HFF-Myc (cell line): ENCODE data around the gene SLC25A48.

Experiments
- DNase-seq: peaks from one replicate; pipeline ENCODE4 v3.0.0-alpha.2; 2011; ENCODE audit warnings: low read depth; ENCODE audit errors: extremely low read depth
- H3K4me3 ChIP-seq: replicated peaks from 2 replicates; pipeline ENCODE4 v1.5.1; 2011; ENCODE audit warnings: low read depth, mild to moderate bottlenecking, control low read depth, low read length
- TF ChIP-seq, protein P1 (sequence below): IDR thresholded peaks from 2 replicates; pipeline ENCODE4 v1.5.1; 2012; ENCODE audit warnings: mild to moderate bottlenecking, low read depth, low read length, control low read depth; ENCODE audit errors: missing control alignments

Gene SLC25A48

DNA sequence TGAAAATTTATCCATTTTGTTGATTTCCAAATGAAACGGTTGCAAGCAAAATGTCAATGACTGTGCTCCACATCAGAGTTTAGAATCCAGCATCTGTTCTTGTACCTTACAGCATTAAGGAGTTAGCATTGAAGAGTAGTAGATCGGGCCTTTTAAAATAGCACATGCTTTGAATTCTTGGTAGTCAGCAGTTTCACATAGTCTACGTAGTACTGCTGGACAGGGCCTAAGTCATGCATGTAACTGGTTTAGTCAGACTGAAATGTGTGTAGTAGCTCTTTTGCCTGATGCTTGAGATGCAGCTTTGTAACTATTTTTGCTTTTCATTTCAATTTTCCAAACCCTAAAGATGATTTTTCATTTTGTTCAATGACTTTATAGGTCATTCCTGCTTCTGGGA, 100.5 kb downstream of the SLC25A48 start:
- H3K4me3 ChIP-seq = no peak overlapping the region
- TF ChIP-seq, protein P1, sequence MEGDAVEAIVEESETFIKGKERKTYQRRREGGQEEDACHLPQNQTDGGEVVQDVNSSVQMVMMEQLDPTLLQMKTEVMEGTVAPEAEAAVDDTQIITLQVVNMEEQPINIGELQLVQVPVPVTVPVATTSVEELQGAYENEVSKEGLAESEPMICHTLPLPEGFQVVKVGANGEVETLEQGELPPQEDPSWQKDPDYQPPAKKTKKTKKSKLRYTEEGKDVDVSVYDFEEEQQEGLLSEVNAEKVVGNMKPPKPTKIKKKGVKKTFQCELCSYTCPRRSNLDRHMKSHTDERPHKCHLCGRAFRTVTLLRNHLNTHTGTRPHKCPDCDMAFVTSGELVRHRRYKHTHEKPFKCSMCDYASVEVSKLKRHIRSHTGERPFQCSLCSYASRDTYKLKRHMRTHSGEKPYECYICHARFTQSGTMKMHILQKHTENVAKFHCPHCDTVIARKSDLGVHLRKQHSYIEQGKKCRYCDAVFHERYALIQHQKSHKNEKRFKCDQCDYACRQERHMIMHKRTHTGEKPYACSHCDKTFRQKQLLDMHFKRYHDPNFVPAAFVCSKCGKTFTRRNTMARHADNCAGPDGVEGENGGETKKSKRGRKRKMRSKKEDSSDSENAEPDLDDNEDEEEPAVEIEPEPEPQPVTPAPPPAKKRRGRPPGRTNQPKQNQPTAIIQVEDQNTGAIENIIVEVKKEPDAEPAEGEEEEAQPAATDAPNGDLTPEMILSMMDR = no peak

DNA sequence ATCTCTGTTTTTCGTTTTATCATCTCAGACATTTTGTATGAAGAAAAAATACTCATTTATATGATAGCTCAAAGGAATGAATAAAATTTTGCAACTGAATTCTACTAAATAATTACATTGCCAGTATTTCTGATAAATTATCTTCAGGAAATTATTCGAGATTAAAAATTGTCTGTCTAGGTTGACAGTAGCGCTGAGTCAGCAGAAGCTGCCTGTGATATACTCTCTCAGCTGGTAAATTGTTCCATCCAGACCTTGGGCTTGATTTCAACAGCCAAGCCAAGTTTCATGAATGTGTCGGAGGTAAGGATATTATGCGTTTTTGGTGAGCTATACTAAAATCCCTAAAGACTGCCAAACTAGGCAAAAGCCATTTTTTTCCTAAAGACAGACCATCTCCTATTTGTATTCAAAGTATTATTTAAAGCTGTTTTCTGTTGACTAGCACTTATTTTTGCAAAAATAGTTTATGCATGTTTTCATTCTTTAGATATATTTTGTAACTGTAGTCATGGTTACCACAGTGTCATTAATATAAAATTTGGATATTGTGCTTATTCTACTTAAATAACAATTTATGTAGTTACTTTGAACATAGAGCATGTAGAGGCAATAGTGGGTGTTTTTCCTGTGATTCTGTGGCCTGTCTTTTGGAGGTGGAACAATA, 102.9 kb downstream of the SLC25A48 start:
- no peak overlapping the region for H3K4me3 ChIP-seq
- no peak for DNase-seq
- TF ChIP-seq, protein P1 = no peak

More for the DNA sequence above, 100.5 kb downstream of the SLC25A48 start:
- no peak for DNase-seq
